Effector memory CD8-positive, alpha-beta T cell (primary cell): ENCODE results near the gene SH3RF3.
"Not testable (repeated sequence)": the region's sequence is repeated elsewhere in the genome, so short reads cannot be mapped to it uniquely, and the experiment has no call there.

Source experiments
- ATAC-seq: fragments of 150-1000 bp; cut with Tn5 transposase; replicated peaks from 2 replicates; pipeline ENCODE4 v1.10.0; 2021; ENCODE audit warnings: mild to moderate bottlenecking, moderate library complexity
- DNase-seq, 3 experiments: peaks; one replicate each; pipeline ENCODE4 v3.0.0; 2021
- H3K27ac Mint-ChIP-seq, 2 donors: one replicate each; pipeline ENCODE4 v1.8.0; 2022; ENCODE audit warnings: mild to moderate bottlenecking in 2 of 2, mixed read lengths in 2 of 2, moderate library complexity in 2 of 2
- H3K27me3 Mint-ChIP-seq, 2 donors: one replicate each; pipeline ENCODE4 v1.8.0; 2022; ENCODE audit warnings: mixed read lengths in 2 of 2
- H3K36me3 Mint-ChIP-seq: one replicate; pipeline ENCODE4 v1.8.0; 2022; ENCODE audit warnings: mild to moderate bottlenecking, moderate library complexity, mixed read lengths; ENCODE audit not compliant: insufficient read depth
- H3K4me1 Mint-ChIP-seq, 2 donors: one replicate each; pipeline ENCODE4 v1.8.0; 2022; ENCODE audit warnings: low read depth in 2 of 2, mixed read lengths in 2 of 2
- H3K4me3 Mint-ChIP-seq, 2 donors: one replicate each; pipeline ENCODE4 v1.8.0; 2022; ENCODE audit warnings: mild to moderate bottlenecking in 2 of 2, mixed read lengths in 2 of 2, moderate library complexity in 2 of 2
- H3K9me3 Mint-ChIP-seq, 2 donors: one replicate each; pipeline ENCODE4 v1.8.0; 2022; ENCODE audit warnings: mixed read lengths in 2 of 2

The SH3RF3 gene

GRCh38 chr2:109098251-109098920 lies 30.6 kb upstream of the SH3RF3 start:
- ATAC-seq (no peak), DNase-seq (no peak)
- Mint-ChIP-seq H3K27ac (no peak overlapping the region), H3K36me3 (no peaks in the 10 kb centered on the region), H3K4me1 (peaks cover 0 to 2% of the 10 kb centered on the region in 2 donors), H3K27me3 (peaks cover 37 to 38% of the 10 kb centered on the region in 2 donors), H3K9me3 (no peaks in the 10 kb centered on the region), H3K4me3 (no peak overlapping the region)

GRCh38 chr2:109098921-109099273 lies 30.1 kb upstream of the SH3RF3 start:
- peaks cover 37 to 43% of the 10 kb centered on the region in 2 donors for H3K27me3 Mint-ChIP-seq
- no peaks in the 10 kb centered on the region for H3K36me3 Mint-ChIP-seq
- DNase-seq (no peak), ATAC-seq (no peak)
- no peak overlapping the region for H3K4me3 Mint-ChIP-seq
- peaks cover 0 to 2% of the 10 kb centered on the region in 2 donors for H3K4me1 Mint-ChIP-seq
- H3K27ac Mint-ChIP-seq = no peak overlapping the region
- H3K9me3 Mint-ChIP-seq = no peaks in the 10 kb centered on the region

GRCh38 chr2:109102588-109103233 lies 26.3 kb upstream of the SH3RF3 start:
- no peaks in the 10 kb centered on the region for H3K36me3 Mint-ChIP-seq
- no peak overlapping the region for H3K27ac Mint-ChIP-seq
- ATAC-seq = no peak
- H3K27me3 Mint-ChIP-seq = peaks cover 35 to 55% of the 10 kb centered on the region in 2 donors
- peaks cover 0 to 2% of the 10 kb centered on the region in 2 donors for H3K4me1 Mint-ChIP-seq
- H3K9me3 Mint-ChIP-seq = no peaks in the 10 kb centered on the region
- no peak overlapping the region for H3K4me3 Mint-ChIP-seq
- no peak for DNase-seq

DNA sequence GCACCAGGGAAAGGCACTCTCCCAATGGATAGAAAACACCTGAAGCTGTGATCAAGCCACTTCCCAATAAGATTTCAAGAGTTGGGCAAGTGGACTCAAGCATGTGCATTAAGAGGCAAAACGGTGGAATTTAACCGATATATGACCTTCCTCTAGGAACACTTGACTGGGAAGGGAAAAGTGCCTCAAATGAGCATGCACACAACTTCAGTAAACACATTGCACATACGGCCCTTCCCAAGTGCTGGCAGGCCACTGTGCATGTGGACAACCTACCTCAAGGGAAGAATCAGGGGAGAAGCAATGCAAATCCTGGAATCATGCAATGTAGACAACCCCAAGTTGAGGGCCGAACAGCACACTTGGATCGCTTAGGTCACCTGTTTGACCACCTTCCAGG lies 23.9 kb upstream of the SH3RF3 start:
- Mint-ChIP-seq H3K9me3 (no peaks in the 10 kb centered on the region), H3K4me3 (no peak overlapping the region), H3K27ac (peak overlapping the region in 1 of 2 donors; percentile 67), H3K36me3 (no peaks in the 10 kb centered on the region), H3K4me1 (peaks cover 0 to 2% of the 10 kb centered on the region in 2 donors), H3K27me3 (peaks cover 16 to 39% of the 10 kb centered on the region in 2 donors)
- DNase-seq = no peak
- no peak for ATAC-seq

GRCh38 chr2:109108740-109109139 lies 20.3 kb upstream of the SH3RF3 start:
- Mint-ChIP-seq H3K9me3 (no peaks in the 10 kb centered on the region), H3K27me3 (peaks cover 0 to 14% of the 10 kb centered on the region in 2 donors), H3K4me3 (no peak overlapping the region), H3K4me1 (no peaks in the 10 kb centered on the region), H3K27ac (peak overlapping the region in 1 of 2 donors; percentile 44), H3K36me3 (no peaks in the 10 kb centered on the region)
- no peak for ATAC-seq
- no peak for DNase-seq

DNA sequence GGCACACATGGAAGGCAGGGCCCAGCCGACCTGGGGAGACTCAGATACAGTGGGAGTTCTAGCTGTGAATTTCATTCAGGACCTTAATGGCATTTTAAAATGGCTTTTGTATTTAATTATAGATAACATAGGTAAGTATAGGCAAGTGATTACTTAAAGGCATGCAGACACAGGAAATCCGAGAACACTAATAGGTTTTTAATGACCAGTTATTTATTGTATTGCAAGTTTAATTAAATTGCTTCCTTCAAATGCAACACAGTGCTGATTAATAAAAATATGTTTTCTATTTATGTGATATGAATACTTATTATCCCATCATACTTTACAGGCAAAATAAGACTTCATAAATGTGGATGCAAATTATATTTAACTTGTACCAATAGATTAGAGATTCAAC lies 19.7 kb upstream of the SH3RF3 start:
- H3K9me3 Mint-ChIP-seq = no peaks in the 10 kb centered on the region
- no peak overlapping the region for H3K27ac Mint-ChIP-seq
- DNase-seq (no peak), ATAC-seq (no peak)
- H3K36me3 Mint-ChIP-seq = no peaks in the 10 kb centered on the region
- no peaks in the 10 kb centered on the region for H3K4me1 Mint-ChIP-seq
- H3K27me3 Mint-ChIP-seq = peaks cover 0 to 8% of the 10 kb centered on the region in 2 donors
- no peak overlapping the region for H3K4me3 Mint-ChIP-seq

DNA sequence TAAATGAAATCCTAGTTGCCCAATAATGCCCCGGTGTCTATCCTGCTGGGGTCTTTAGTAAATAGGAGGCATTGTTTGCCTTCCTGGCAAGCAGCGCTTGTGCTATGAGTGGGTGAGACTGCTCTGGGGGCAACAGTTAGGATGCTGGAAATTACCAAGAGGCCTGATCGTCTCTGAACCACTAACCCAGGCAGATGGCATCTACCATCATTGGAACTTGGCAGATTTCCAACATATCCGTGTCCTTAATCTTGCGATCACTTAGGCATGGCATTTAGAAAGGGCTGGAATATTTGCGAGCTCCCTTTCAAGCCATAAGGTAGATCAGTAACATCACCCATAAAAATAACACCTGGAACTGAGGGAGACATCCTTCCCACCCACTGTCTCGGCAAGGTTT lies 18.8 kb upstream of the SH3RF3 start:
- H3K4me3 Mint-ChIP-seq = no peak overlapping the region
- H3K27me3 Mint-ChIP-seq = peaks cover 0 to 15% of the 10 kb centered on the region in 2 donors
- no peaks in the 10 kb centered on the region for H3K9me3 Mint-ChIP-seq
- H3K36me3 Mint-ChIP-seq = no peaks in the 10 kb centered on the region
- no peak overlapping the region for H3K27ac Mint-ChIP-seq
- H3K4me1 Mint-ChIP-seq = no peaks in the 10 kb centered on the region
- no peak for DNase-seq
- ATAC-seq = no peak

DNA sequence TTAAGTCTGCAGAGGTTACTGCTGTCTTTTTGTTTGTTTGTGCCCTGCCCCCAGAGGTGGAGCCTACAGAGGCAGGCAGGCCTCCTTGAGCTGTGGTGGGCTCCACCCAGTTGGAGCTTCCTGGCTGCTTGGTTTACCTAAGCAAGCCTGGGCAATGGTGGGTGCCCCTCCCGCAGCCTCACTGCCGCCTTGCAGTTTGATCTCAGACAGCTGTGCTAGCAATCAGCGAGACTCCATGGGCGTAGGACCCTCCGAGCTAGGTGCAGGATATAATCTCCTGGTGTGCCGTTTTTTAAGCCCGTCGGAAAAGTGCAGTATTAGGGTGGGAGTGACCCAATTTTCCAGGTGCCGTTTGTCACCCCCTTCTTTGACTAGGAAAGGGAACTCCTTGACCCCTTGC lies 11.8 kb upstream of the SH3RF3 start:
- not testable (repeated sequence) for H3K9me3 Mint-ChIP-seq, H3K27ac Mint-ChIP-seq, ATAC-seq, H3K36me3 Mint-ChIP-seq, H3K4me1 Mint-ChIP-seq, DNase-seq, H3K4me3 Mint-ChIP-seq
- H3K27me3 Mint-ChIP-seq = peaks cover 34 to 51% of the 10 kb centered on the region in 2 donors

DNA sequence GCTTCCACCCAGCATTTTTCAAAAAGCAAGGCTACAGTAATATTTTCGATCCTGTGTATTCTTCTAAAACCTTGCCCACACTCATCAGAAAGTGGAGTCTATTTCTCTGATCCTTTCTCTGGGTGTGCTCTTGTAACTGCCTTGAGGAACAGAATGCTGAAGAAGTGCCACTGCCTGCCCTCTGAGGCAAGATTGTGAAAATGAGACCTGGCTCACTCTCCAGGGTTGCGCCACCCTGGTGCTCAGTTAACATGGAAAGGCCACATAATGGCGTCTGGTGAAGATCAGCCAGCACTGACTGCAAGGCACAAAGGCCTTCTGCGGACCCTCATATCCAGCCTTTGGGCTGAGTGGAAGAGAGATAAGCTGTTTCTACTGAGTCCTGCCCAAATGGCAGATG lies 11.2 kb upstream of the SH3RF3 start:
- no peaks in the 10 kb centered on the region for H3K36me3 Mint-ChIP-seq
- peaks cover 34 to 57% of the 10 kb centered on the region in 2 donors for H3K27me3 Mint-ChIP-seq
- H3K9me3 Mint-ChIP-seq = no peaks in the 10 kb centered on the region
- H3K27ac Mint-ChIP-seq = no peak overlapping the region
- DNase-seq (no peak), ATAC-seq (no peak)
- H3K4me3 Mint-ChIP-seq = no peak overlapping the region
- H3K4me1 Mint-ChIP-seq = no peaks in the 10 kb centered on the region

DNA sequence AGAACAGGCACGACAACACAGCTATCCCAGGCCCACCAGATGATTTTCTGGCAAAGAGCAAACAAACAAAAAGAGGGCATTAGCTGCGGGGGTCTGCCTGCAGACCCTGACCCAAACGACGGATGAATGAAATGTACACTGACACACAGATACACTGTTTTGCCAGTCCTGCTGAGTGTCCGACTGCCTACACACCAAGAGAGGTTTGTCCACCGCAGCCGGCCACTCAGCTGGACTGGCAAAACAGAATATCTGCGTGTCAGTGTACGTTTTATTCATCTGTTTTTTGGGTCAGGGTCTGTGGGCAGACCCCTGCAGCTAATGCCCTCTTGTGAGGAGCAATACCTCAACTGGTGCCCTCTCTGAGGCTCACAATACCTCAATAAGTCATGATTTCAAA lies 10.7 kb upstream of the SH3RF3 start:
- ATAC-seq (no peak), DNase-seq (no peak)
- Mint-ChIP-seq H3K27me3 (peaks cover 39 to 62% of the 10 kb centered on the region in 2 donors), H3K27ac (no peak overlapping the region), H3K9me3 (no peaks in the 10 kb centered on the region), H3K36me3 (no peaks in the 10 kb centered on the region), H3K4me1 (no peaks in the 10 kb centered on the region), H3K4me3 (no peak overlapping the region)

- no peak for DNase-seq
- no peak overlapping the region for H3K27ac Mint-ChIP-seq
- no peak for ATAC-seq
- no peaks in the 10 kb centered on the region for H3K9me3 Mint-ChIP-seq
- H3K4me1 Mint-ChIP-seq = no peaks in the 10 kb centered on the region
- no peak overlapping the region for H3K4me3 Mint-ChIP-seq
- no peaks in the 10 kb centered on the region for H3K36me3 Mint-ChIP-seq
- H3K27me3 Mint-ChIP-seq = peaks cover 51 to 69% of the 10 kb centered on the region in 2 donors
These were observed 8.8 kb upstream of the SH3RF3 start for GRCh38 chr2:109120166-109120565.

GRCh38 chr2:109120686-109121085 lies 8.3 kb upstream of the SH3RF3 start:
- H3K4me3 Mint-ChIP-seq, DNase-seq, H3K36me3 Mint-ChIP-seq, ATAC-seq, H3K4me1 Mint-ChIP-seq, H3K9me3 Mint-ChIP-seq, H3K27ac Mint-ChIP-seq: not testable (repeated sequence)
- H3K27me3 Mint-ChIP-seq = peaks cover 57 to 74% of the 10 kb centered on the region in 2 donors

GRCh38 chr2:109123586-109124201 lies 5.3 kb upstream of the SH3RF3 start:
- Mint-ChIP-seq H3K4me1 (peaks cover 0 to 7% of the 10 kb centered on the region in 2 donors), H3K9me3 (no peaks in the 10 kb centered on the region), H3K36me3 (no peaks in the 10 kb centered on the region), H3K4me3 (no peak overlapping the region), H3K27ac (no peak overlapping the region), H3K27me3 (peaks cover 58 to 74% of the 10 kb centered on the region in 2 donors)
- no peak for DNase-seq
- ATAC-seq = no peak
